Uterus (tissue), 4 donors: ENCODE data around the gene GAS7. TPM values are rescaled to one million over a fixed set of nuclear protein-coding genes. Genes with fewer than 3 reads are reported as not detected.

Experiments
- DNase-seq, 2 donors: peaks; one replicate each; pipeline ENCODE4 v3.0.0-alpha.2; 2019 to 2020
- H3K27ac ChIP-seq, 2 donors: fragments of 200-600 bp; sonication (generic); 1 replicate in 1 of 2; 2 replicates in 1 of 2; pipeline ENCODE4 v1.5.1; 2016 to 2018
- H3K27me3 ChIP-seq, 2 donors: fragments of 200-600 bp; sonication (generic); one replicate each; pipeline ENCODE4 v1.5.1; 2018 to 2019; ENCODE audit warnings: control low read depth in 1 of 2
- H3K36me3 ChIP-seq, 2 donors: fragments of 200-600 bp; sonication (generic); one replicate each; pipeline ENCODE4 v1.5.1; 2019; ENCODE audit warnings: control low read depth in 1 of 2
- H3K4me1 ChIP-seq, 2 donors: fragments of 200-600 bp; sonication (generic); one replicate each; pipeline ENCODE4 v1.5.1; 2018 to 2019; ENCODE audit warnings: control low read depth in 1 of 2
- H3K4me3 ChIP-seq, 2 donors: fragments of 200-600 bp; sonication (generic); 1 replicate in 1 of 2; 2 replicates in 1 of 2; pipeline ENCODE4 v1.5.1; 2018 to 2019; ENCODE audit warnings: mild to moderate bottlenecking in 1 of 2
- H3K9me3 ChIP-seq, 2 donors: fragments of 200-600 bp; sonication (generic); one replicate each; pipeline ENCODE4 v1.5.1; 2019; ENCODE audit warnings: control low read depth in 1 of 2
- POLR2A ChIP-seq, 2 donors: fragments of 450-650 bp; IDR thresholded peaks; one replicate each; pipeline ENCODE4 v1.6.1; 2016; ENCODE audit warnings: antibody characterized with exemption in 2 of 2, mild to moderate bottlenecking in 1 of 2, moderate library complexity in 1 of 2
- intact Hi-C: fragments of 100-400 bp; cut with DNase I; formaldehyde crosslinking; loops from one replicate; pipeline ENCODE4 v1.15.1; 2023; ENCODE audit warnings: low total_unique reads
- total RNA-seq, 4 donors: library from RNA; depleted of rRNA in 3 of 4; stranded (reverse); fragments of >200 nt in 3 of 4; gene quantifications; one replicate each; pipeline versions ENCODE4 v1.1.0 to v1.2.4, GENCODE V29; 2014 to 2023
- TF ChIP-seq, protein P1 (sequence below), 4 experiments: fragments of 200-600 bp in 2 of 4; fragments of 450-650 bp in 2 of 4; sonication (generic) in 2 of 4; IDR thresholded peaks; one replicate each; pipeline ENCODE4 v1.5.1; 2016 to 2019; ENCODE audit warnings: antibody characterized with exemption in 4 of 4, mild to moderate bottlenecking in 2 of 4, moderate library complexity in 1 of 4
- donor health status: DM: yes; HTN: yes; CAD: no.

The GAS7 gene
- total RNA-seq, 4 donors from 2014 or later = 12.8 to 95.9 (median 40.8) TPM

DNA sequence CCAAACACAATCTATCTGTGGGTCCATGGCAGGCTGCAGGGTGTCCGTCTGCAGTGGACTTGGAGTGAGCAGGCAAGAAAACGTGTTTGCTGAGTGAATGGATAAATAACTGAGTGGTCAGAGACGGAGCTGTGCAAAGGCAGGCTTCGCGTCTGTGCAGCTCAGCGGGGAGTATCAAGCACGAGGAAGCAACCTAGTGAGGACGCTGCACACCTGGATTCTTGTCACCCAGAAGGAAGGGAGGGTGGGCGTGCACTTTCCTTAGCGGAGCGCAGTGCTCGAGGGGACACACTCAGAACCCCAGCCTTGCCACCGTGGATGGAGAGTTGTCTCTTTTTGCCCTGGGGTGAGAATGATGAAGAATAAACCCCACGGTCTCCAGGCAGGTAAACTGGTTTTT lies 291.8 kb downstream of the GAS7 start:
- Histone ChIP-seq H3K9me3 (no peaks in the 10 kb centered on the region), H3K4me3 (no peak overlapping the region), H3K4me1 (no peaks in the 10 kb centered on the region), H3K27me3 (no peaks in the 10 kb centered on the region), H3K36me3 (no peaks in the 10 kb centered on the region), H3K27ac (no peak overlapping the region)
- TF ChIP-seq, protein P1, sequence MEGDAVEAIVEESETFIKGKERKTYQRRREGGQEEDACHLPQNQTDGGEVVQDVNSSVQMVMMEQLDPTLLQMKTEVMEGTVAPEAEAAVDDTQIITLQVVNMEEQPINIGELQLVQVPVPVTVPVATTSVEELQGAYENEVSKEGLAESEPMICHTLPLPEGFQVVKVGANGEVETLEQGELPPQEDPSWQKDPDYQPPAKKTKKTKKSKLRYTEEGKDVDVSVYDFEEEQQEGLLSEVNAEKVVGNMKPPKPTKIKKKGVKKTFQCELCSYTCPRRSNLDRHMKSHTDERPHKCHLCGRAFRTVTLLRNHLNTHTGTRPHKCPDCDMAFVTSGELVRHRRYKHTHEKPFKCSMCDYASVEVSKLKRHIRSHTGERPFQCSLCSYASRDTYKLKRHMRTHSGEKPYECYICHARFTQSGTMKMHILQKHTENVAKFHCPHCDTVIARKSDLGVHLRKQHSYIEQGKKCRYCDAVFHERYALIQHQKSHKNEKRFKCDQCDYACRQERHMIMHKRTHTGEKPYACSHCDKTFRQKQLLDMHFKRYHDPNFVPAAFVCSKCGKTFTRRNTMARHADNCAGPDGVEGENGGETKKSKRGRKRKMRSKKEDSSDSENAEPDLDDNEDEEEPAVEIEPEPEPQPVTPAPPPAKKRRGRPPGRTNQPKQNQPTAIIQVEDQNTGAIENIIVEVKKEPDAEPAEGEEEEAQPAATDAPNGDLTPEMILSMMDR (IDR thresholded peaks at IDR 0.05) = no peak
- no peak for TF ChIP-seq POLR2A (IDR thresholded peaks at IDR 0.05)
- no peak for DNase-seq
- intact Hi-C loops = no loop called here

- Histone ChIP-seq H3K9me3 (no peaks in the 10 kb centered on the region), H3K27ac (no peak overlapping the region), H3K4me1 (no peaks in the 10 kb centered on the region), H3K27me3 (no peaks in the 10 kb centered on the region), H3K36me3 (no peaks in the 10 kb centered on the region), H3K4me3 (no peak overlapping the region)
- intact Hi-C loops = no loop called here
- no peak for DNase-seq
- TF ChIP-seq POLR2A (IDR thresholded peaks at IDR 0.05) = no peak
- TF ChIP-seq, protein P1 (IDR thresholded peaks at IDR 0.05) = peak in 2 of 4 experiments; percentile 25 to 27
These were observed 292.5 kb downstream of the GAS7 start for GRCh38 chr17:9905902-9906301.

DNA sequence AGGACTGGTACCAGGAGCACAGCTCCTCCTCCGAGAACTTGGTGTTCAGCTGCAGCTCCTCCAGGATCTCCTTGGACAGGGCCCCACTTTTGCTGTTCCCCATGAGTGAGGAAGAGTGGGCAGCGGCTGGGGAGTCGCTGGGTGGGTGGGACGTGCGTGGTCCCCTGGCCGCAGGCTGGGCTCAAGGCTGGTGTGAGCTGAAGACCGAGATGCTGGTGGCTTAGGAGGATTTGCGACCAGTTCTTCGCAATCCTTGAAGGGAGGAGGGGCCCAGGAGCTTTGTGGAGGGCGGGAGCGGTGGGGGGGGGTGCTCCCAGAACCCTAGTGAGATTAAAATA lies 293.4 kb downstream of the GAS7 start, which contains the start of gene RCVRN:
Gene RCVRN (minus strand): TSS at position 194 of the 338 bp plus-strand sequence. CDS start 91 bp downstream, at position 103.
- Histone ChIP-seq H3K27ac (no peak within 1 kb of the TSS), H3K9me3 (no peaks in the 10 kb centered on the region), H3K27me3 (no peaks in the 10 kb centered on the region), H3K4me3 (no peak within 1 kb of the TSS), H3K36me3 (no peaks in the 10 kb centered on the region), H3K4me1 (no peaks in the 10 kb centered on the region)
- TF ChIP-seq, protein P1 (IDR thresholded peaks at IDR 0.05) = no peak
- TF ChIP-seq POLR2A (IDR thresholded peaks at IDR 0.05) = no peak
- intact Hi-C loops = no loop called here
- no peak for DNase-seq

- no peak for DNase-seq
- intact Hi-C loops = no loop called here
- Histone ChIP-seq H3K4me1 (no peaks in the 10 kb centered on the region), H3K27me3 (no peaks in the 10 kb centered on the region), H3K36me3 (no peaks in the 10 kb centered on the region), H3K9me3 (no peaks in the 10 kb centered on the region), H3K27ac (no peak overlapping the region), H3K4me3 (no peak overlapping the region)
- TF ChIP-seq, protein P1 (IDR thresholded peaks at IDR 0.05) = no peak
- no peak for TF ChIP-seq POLR2A (IDR thresholded peaks at IDR 0.05)
These were observed 293.9 kb downstream of the GAS7 start for GRCh38 chr17:9904277-9905077.

- TF ChIP-seq POLR2A (IDR thresholded peaks at IDR 0.05) = no peak
- TF ChIP-seq, protein P1 (IDR thresholded peaks at IDR 0.05) = no peak
- intact Hi-C loops = no loop called here
- no peak for DNase-seq
- Histone ChIP-seq H3K4me3 (no peak overlapping the region), H3K9me3 (no peaks in the 10 kb centered on the region), H3K27ac (peak overlapping the region; percentile 70 to 77), H3K4me1 (no peaks in the 10 kb centered on the region), H3K36me3 (no peaks in the 10 kb centered on the region), H3K27me3 (no peaks in the 10 kb centered on the region)
These were observed 296.3 kb downstream of the GAS7 start for GRCh38 chr17:9902120-9902519.
